ENCODE data around the gene TRMT44.

The TRMT44 gene

DNA sequence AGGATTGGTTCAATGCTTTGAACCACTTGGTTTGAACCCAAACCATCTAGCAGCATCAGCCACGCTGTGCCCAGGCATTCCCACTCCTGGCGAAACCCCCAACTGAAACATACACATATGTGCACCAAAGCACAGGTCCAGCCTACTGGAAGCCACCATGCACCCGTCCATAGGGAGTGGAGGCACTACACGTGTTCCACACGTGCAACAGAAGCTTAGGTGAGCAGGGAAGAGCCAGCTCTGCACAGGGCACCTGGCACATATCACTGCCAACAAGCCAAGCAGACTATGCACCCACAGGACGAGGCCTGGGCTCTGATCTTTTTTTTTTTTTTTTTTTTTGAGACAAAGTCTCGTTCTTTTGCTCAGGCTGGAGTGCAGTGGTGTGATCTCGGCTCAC lies 73.4 kb downstream of the TRMT44 start:
- TF ChIP-seq ZFX (IDR thresholded peaks at IDR 0.05; ENCODE audit: borderline replicate concordance), result no peak
- TF ChIP-seq, protein P1, sequence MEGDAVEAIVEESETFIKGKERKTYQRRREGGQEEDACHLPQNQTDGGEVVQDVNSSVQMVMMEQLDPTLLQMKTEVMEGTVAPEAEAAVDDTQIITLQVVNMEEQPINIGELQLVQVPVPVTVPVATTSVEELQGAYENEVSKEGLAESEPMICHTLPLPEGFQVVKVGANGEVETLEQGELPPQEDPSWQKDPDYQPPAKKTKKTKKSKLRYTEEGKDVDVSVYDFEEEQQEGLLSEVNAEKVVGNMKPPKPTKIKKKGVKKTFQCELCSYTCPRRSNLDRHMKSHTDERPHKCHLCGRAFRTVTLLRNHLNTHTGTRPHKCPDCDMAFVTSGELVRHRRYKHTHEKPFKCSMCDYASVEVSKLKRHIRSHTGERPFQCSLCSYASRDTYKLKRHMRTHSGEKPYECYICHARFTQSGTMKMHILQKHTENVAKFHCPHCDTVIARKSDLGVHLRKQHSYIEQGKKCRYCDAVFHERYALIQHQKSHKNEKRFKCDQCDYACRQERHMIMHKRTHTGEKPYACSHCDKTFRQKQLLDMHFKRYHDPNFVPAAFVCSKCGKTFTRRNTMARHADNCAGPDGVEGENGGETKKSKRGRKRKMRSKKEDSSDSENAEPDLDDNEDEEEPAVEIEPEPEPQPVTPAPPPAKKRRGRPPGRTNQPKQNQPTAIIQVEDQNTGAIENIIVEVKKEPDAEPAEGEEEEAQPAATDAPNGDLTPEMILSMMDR (IDR thresholded peaks at IDR 0.05), result no peak
- H3K27ac ChIP-seq, result no peak overlapping the region

DNA sequence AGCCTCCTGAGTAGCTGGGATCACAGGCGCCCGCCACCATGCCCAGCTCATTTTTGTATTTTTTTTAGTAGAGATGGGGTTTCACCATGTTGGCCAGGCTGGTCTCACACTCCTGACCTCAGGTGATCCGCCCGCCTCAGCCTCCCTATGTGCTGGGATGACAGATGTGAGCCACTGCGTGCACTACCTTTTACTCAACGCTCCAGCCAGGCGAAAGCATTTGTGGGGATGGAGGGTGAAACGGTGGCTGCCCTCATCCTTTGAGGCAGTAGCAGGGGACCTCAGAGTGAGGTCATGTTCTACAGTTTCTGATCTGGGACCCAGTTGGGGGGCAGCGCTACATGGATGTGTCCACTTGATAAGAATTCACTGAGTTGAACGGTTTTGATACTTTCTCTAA lies 73.8 kb downstream of the TRMT44 start:
- TF ChIP-seq ZFX (IDR thresholded peaks at IDR 0.05; ENCODE audit: borderline replicate concordance), result no peak
- TF ChIP-seq, protein P1 (IDR thresholded peaks at IDR 0.05), result no peak
- H3K27ac ChIP-seq, result no peak overlapping the region

DNA sequence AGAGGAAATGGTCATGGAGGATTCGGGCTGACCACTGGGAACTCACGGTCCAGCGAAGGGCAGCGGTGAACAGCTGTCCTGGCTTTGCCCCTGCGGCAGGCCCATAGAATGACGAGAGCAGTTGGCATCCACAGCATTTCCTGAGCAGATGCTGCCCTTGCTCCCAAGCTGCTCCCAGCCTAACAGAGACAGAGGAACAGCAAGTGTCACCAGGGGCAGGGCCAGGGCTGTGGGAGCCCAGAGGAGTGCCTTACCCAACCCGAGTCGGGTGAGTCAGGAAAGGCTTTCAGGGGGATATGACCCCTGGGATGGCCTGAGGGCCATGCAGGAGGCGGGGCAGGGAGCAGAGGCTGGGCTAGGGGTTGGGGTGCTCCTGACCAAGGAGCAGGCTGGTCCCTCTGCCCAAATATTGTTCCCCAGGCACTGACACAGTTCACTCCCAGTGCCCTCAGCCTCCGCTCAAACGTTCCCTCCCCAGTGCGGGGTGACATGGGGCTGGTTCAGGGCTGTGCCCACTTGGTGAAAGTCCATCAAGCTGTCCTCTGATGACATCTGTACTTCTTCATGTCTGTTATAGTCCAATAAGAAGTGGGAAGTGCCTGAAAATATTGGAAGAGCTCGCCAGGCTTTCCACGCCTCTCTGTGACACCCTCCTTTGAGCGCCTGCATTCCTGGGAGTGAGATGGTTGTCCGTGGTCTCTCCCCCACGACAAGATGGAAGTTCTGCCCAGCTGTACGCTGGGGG lies 74.9 kb downstream of the TRMT44 start:
- no peak overlapping the region for H3K27ac ChIP-seq
- TF ChIP-seq ZFX (IDR thresholded peaks at IDR 0.05; ENCODE audit: borderline replicate concordance), result no peak
- TF ChIP-seq, protein P1 (IDR thresholded peaks at IDR 0.05), result no peak

- no peak for TF ChIP-seq ZFX (IDR thresholded peaks at IDR 0.05; ENCODE audit: borderline replicate concordance)
- TF ChIP-seq, protein P1 (IDR thresholded peaks at IDR 0.05), result no peak
- no peak overlapping the region for H3K27ac ChIP-seq
Measured at GRCh38 chr4:8516061-8516573, 75.5 kb downstream of the TRMT44 start.

DNA sequence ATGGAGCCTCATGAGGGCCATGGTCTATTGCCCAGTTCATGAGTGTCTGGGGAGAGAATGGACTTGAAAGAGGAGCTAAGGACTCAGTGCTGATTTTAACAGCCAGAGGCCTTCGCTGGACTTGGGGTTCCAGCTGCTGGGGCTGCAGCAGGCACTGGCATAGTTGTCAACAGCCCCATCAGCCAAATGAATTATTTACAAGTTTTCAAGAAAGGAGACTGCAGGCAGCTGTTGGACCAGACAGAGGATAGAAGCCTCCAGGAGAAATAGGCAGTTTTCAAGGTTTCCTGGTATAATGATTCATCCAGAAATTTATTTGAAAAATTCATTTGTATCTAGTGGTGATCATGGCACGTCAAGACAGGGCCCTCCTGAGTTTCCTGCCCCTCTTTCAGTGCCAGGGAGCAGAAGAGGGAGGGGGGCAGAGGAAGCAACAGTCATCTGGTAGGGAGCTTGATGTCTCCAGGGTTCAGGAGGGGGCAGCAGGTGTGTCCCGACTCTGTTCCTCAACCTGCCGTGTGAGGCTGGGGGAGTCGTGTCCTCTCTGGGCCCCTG lies 76.5 kb downstream of the TRMT44 start:
- TF ChIP-seq, protein P1 (IDR thresholded peaks at IDR 0.05), result no peak
- no peak for TF ChIP-seq ZFX (IDR thresholded peaks at IDR 0.05; ENCODE audit: borderline replicate concordance)
- no peak overlapping the region for H3K27ac ChIP-seq

GRCh38 chr4:8517946-8518345 lies 77.4 kb downstream of the TRMT44 start:
- TF ChIP-seq ZFX (IDR thresholded peaks at IDR 0.05; ENCODE audit: borderline replicate concordance), result no peak
- TF ChIP-seq, protein P1 (IDR thresholded peaks at IDR 0.05), result no peak

More at GRCh38 chr4:8517946-8518345, 77.4 kb downstream of the TRMT44 start:
- no peak overlapping the region for H3K27ac ChIP-seq
